ENCODE data around the gene FAM117A. TPM values are rescaled to one million over a fixed set of nuclear protein-coding genes. Genes with fewer than 3 reads are reported as not detected.

FAM117A gene
- total RNA-seq, 6 donors from 2014 or later: 15.1 to 22.0 (median 18.2) TPM

GRCh38 chr17:49795372-49795771 is 31.4 kb upstream of the FAM117A start:
- Histone ChIP-seq H3K27ac (no peak overlapping the region), H3K4me3 (no peak overlapping the region), H3K27me3 (no peaks in the 10 kb centered on the region), H3K9me3 (no peaks in the 10 kb centered on the region), H3K4me1 (peaks cover 10 to 37% (median 15%) of the 10 kb centered on the region in 4 donors), H3K36me3 (peaks cover 30 to 87% (median 67%) of the 10 kb centered on the region in 4 donors)
- WGBS, 2 donors: 84 to 87% methylated on average over 5 of the region's 5 CpGs
- TF ChIP-seq POLR2A (IDR thresholded peaks at IDR 0.05) (no peak), POLR2AphosphoS5 (IDR thresholded peaks at IDR 0.05) (no peak), CTCF (IDR thresholded peaks at IDR 0.05) (no peak), EP300 (IDR thresholded peaks at IDR 0.05) (no peak)
- DNase-seq (no peak), ATAC-seq (ENCODE audit: low FRiP score in 2 of 2) (no peak)

- H3K4me3 ChIP-seq: no peak overlapping the region
- no peak overlapping the region for H3K27ac ChIP-seq
- peaks cover 21 to 49% (median 26%) of the 10 kb centered on the region in 4 donors for H3K4me1 ChIP-seq
- 88 to 95% methylated on average over 3 of the region's 3 CpGs for WGBS, 2 donors
- H3K27me3 ChIP-seq: no peaks in the 10 kb centered on the region
- TF ChIP-seq POLR2A (IDR thresholded peaks at IDR 0.05) (no peak), POLR2AphosphoS5 (IDR thresholded peaks at IDR 0.05) (no peak), CTCF (IDR thresholded peaks at IDR 0.05) (no peak), EP300 (IDR thresholded peaks at IDR 0.05) (no peak)
- DNase-seq (no peak), ATAC-seq (ENCODE audit: low FRiP score in 2 of 2) (no peak)
- H3K9me3 ChIP-seq: no peaks in the 10 kb centered on the region
- H3K36me3 ChIP-seq: peaks cover 18 to 69% (median 49%) of the 10 kb centered on the region in 4 donors
Measured at GRCh38 chr17:49793309-49793708, 29.4 kb upstream of the FAM117A start.

- WGBS, 2 donors: 4 to 13% methylated on average over 12 to 17 of the region's 17 CpGs
- Histone ChIP-seq H3K9me3 (no peaks in the 10 kb centered on the region), H3K4me3 (peak overlapping the region in 3 of 4 donors; percentile 82 to 97 (median 87)), H3K4me1 (peaks cover 24 to 53% (median 32%) of the 10 kb centered on the region in 4 donors), H3K27me3 (no peaks in the 10 kb centered on the region), H3K36me3 (peaks cover 7 to 31% (median 21%) of the 10 kb centered on the region in 4 donors), H3K27ac (peak overlapping the region; percentile 99 to 100 (median 100))
- TF ChIP-seq CTCF (IDR thresholded peaks at IDR 0.05) (no peak), POLR2AphosphoS5 (IDR thresholded peaks at IDR 0.05) (no peak), EP300 (IDR thresholded peaks at IDR 0.05) (no peak), POLR2A (IDR thresholded peaks at IDR 0.05) (no peak)
- ATAC-seq (ENCODE audit: low FRiP score in 2 of 2) (no peak), DNase-seq (no peak)
Measured at GRCh38 chr17:49789243-49789578, 25.3 kb upstream of the FAM117A start.

GRCh38 chr17:49788478-49789242 is 24.7 kb upstream of the FAM117A start, which contains the start of gene KAT7:
Gene KAT7, plus strand, starts transcription at chr17:49788681. Its CDS starts 154 bp downstream, at chr17:49788835.
- peak within 1 kb of the TSS; percentile 82 to 97 (median 92) for H3K4me3 ChIP-seq

More at GRCh38 chr17:49788478-49789242, 24.7 kb upstream of the FAM117A start, which contains the start of gene KAT7:
- H3K36me3 ChIP-seq: peaks cover 7 to 25% (median 17%) of the 10 kb centered on the region in 4 donors
- WGBS, 2 donors: 0 to 2% methylated on average over 3 to 59 of the region's 59 CpGs
- peak; percentile 99 for DNase-seq
- H3K9me3 ChIP-seq: no peaks in the 10 kb centered on the region
- H3K4me1 ChIP-seq: peaks cover 24 to 47% (median 32%) of the 10 kb centered on the region in 4 donors
- TF ChIP-seq EP300 (IDR thresholded peaks at IDR 0.05) (peak in 1 of 4 donors; percentile 18), CTCF (IDR thresholded peaks at IDR 0.05) (peak in 4 of 6 experiments; percentile 14 to 38 (median 30)), POLR2AphosphoS5 (IDR thresholded peaks at IDR 0.05) (peak; percentile 94 to 96), POLR2A (IDR thresholded peaks at IDR 0.05) (peak; percentile 70 to 97 (median 92))
- no peaks in the 10 kb centered on the region for H3K27me3 ChIP-seq
- peak; percentile 98 to 99 for ATAC-seq (ENCODE audit: low FRiP score in 2 of 2)
- H3K27ac ChIP-seq: peak within 1 kb of the TSS; percentile 99 to 100 (median 100)

Measured in upper lobe of left lung (tissue), 6 donors.